BE2C (cell line): Measurements from ENCODE around the gene PSPN. TPM values are rescaled to one million over a fixed set of nuclear protein-coding genes. Genes with fewer than 3 reads are reported as not detected.
A peak's percentile ranks its signal among the peaks of the same experiment; 100 is the strongest.

Experiments
- DNase-seq: peaks from one replicate; pipeline ENCODE4 v3.0.0-alpha.2; 2020
- H3K27me3 ChIP-seq: fragments of 250-450 bp; sonication (Bioruptor Pico); 2 replicates; pipeline ENCODE4 v1.5.1; 2020; ENCODE audit warnings: mild to moderate bottlenecking
- H3K36me3 ChIP-seq: fragments of 250-450 bp; sonication (Bioruptor Pico); 2 replicates; pipeline ENCODE4 v1.5.1; 2020; ENCODE audit warnings: mild to moderate bottlenecking
- H3K4me1 ChIP-seq: fragments of 250-450 bp; sonication (Bioruptor Pico); 2 replicates; pipeline ENCODE4 v1.5.1; 2020
- H3K4me3 ChIP-seq: 2 replicates; pipeline ENCODE4 v1.5.1; 2011; ENCODE audit warnings: low read depth, low read length
- H3K9me3 ChIP-seq: fragments of 250-450 bp; sonication (Bioruptor Pico); 2 replicates; pipeline ENCODE4 v1.5.1; 2020
- polyA plus RNA-seq: library from polyadenylated mRNA; unstranded; fragments of >200 nt; gene quantifications from one replicate; pipeline ENCODE4 v1.2.1, GENCODE V29; 2012; ENCODE audit warnings: low read depth, missing spikeins; ENCODE audit not compliant: insufficient read length, insufficient read depth
- TF ChIP-seq, protein P1 (sequence below): IDR thresholded peaks from 2 replicates; pipeline ENCODE4 v1.5.1; 2012; ENCODE audit warnings: mild to moderate bottlenecking, low read depth, low read length

PSPN gene, protein sequence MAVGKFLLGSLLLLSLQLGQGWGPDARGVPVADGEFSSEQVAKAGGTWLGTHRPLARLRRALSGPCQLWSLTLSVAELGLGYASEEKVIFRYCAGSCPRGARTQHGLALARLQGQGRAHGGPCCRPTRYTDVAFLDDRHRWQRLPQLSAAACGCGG
- polyA plus RNA-seq = 2.3 TPM

DNA sequence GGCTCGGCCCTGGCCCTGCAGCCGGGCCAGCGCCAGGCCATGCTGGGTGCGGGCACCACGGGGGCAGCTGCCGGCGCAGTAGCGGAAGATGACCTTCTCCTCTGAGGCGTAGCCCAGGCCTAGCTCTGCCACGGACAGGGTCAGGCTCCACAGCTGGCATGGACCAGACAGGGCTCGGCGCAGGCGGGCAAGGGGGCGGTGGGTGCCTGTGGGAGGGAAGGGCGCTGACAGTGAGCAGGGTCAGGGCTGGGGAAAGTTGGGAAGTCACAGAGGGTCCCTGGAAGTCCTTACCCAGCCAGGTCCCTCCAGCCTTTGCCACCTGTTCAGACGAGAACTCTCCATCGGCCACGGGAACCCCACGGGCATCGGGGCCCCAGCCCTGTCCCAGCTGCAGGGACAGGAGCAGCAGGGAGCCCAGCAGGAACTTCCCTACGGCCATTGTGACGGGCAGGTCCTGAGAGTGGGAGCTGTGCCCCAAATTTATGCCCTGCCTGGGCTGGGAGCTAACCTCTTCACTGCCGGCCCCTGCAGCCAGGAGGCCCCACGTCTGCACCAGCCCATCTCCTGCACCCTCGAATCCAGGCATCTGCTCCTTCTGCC, at the start of gene PSPN:
Gene PSPN, minus strand, starts transcription at position 523 of the 600 bp plus-strand sequence. Its CDS starts 84 bp downstream, at position 439.
- no peak for DNase-seq
- TF ChIP-seq, protein P1, sequence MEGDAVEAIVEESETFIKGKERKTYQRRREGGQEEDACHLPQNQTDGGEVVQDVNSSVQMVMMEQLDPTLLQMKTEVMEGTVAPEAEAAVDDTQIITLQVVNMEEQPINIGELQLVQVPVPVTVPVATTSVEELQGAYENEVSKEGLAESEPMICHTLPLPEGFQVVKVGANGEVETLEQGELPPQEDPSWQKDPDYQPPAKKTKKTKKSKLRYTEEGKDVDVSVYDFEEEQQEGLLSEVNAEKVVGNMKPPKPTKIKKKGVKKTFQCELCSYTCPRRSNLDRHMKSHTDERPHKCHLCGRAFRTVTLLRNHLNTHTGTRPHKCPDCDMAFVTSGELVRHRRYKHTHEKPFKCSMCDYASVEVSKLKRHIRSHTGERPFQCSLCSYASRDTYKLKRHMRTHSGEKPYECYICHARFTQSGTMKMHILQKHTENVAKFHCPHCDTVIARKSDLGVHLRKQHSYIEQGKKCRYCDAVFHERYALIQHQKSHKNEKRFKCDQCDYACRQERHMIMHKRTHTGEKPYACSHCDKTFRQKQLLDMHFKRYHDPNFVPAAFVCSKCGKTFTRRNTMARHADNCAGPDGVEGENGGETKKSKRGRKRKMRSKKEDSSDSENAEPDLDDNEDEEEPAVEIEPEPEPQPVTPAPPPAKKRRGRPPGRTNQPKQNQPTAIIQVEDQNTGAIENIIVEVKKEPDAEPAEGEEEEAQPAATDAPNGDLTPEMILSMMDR = no peak
- H3K36me3 ChIP-seq = peaks cover 16% of the 10 kb centered on the region
- no peak within 1 kb of the TSS for H3K4me3 ChIP-seq
- H3K4me1 ChIP-seq = peaks cover 8% of the 10 kb centered on the region
- no peaks in the 10 kb centered on the region for H3K27me3 ChIP-seq
- H3K9me3 ChIP-seq = no peaks in the 10 kb centered on the region

DNA sequence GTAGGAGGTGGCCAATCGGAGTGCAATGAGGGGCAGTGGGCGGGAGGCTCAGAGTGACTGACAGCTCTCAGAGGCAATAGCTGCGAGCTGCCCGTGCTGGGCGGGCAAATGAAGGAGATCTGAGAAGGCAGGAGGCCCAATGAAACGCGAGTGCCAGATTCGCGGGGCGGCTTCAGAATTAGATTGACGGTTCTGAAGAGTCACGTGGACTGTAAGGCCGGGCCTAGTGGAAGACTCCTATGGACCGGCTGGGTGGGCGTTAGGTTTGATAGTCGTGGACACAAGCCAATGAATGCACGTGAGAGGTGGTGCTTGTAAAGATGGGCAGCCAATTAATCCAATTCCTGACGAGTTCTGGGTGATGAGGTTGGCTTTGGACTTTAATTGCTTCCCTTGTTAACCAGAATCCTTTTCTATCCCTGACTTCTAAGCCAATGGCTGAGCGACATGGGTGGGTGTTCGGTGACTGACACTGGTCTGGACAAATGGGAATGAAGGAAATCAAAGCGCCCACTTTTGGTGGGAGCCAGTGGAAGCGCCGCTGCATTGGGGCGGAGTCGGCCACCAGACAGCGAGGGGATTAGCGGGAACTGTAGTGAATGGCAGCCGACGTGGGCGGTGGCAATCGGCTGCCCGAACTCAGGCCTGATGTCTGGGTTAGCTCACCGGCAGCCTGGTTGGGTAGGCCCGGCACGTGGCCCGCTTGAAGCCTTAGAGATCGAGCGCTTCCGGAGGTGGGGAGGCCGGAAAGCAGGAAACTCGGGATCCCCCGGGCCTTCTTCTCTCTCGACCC, 49.4 kb upstream of the PSPN start:
- Histone ChIP-seq H3K4me1 (no peaks in the 10 kb centered on the region), H3K9me3 (peaks cover 8% of the 10 kb centered on the region), H3K27me3 (peaks cover 4% of the 10 kb centered on the region), H3K36me3 (peaks cover 29% of the 10 kb centered on the region), H3K4me3 (no peak overlapping the region)
- TF ChIP-seq, protein P1 = no peak
- DNase-seq = peak; percentile 99

DNA sequence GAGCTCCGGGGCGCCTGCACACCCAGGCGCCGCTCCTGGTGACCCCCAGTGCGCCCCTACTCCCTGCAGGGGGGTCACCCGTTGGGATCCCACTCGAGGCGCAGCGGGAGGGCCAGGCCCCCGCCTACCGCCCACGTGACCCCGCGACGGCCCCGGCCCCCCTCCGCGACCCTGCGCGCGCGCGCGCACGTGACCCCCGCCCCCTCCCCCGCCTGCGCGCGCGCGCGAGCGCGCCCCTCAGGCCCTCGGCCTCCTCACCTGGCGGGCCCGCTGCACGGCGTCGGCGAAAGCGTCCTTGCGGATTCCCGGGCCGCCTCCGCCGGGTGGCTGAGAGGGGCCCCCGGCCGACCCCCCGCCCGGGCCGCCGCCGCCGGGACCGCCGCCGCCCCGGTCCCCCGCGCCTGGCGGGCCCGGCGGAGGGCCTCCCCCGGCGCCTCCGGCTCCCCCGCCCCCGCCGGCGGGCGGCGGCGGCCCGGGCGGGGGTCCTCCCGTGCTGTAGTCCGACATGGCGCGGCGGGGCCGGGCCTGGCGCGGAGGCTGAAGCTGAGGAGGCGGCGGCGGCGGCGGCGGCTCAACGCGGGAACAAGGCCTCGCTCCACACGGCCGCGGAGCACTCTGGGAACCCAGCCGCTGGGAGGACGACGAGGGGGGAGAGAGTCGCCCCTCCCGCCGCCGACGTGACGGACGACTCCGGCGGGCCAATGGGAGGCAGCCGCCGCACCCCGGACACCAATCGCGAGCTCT, 48.6 kb upstream of the PSPN start, which contains the start of gene KHSRP:
Gene KHSRP, minus strand, starts transcription at position 617 of the 744 bp plus-strand sequence. Its CDS starts 110 bp downstream, at position 507.
- DNase-seq = peak; percentile 47
- Histone ChIP-seq H3K4me3 (peak within 1 kb of the TSS; percentile 98), H3K4me1 (no peaks in the 10 kb centered on the region), H3K9me3 (peaks cover 8% of the 10 kb centered on the region), H3K27me3 (no peaks in the 10 kb centered on the region), H3K36me3 (peaks cover 36% of the 10 kb centered on the region)
- TF ChIP-seq, protein P1 = no peak

DNA sequence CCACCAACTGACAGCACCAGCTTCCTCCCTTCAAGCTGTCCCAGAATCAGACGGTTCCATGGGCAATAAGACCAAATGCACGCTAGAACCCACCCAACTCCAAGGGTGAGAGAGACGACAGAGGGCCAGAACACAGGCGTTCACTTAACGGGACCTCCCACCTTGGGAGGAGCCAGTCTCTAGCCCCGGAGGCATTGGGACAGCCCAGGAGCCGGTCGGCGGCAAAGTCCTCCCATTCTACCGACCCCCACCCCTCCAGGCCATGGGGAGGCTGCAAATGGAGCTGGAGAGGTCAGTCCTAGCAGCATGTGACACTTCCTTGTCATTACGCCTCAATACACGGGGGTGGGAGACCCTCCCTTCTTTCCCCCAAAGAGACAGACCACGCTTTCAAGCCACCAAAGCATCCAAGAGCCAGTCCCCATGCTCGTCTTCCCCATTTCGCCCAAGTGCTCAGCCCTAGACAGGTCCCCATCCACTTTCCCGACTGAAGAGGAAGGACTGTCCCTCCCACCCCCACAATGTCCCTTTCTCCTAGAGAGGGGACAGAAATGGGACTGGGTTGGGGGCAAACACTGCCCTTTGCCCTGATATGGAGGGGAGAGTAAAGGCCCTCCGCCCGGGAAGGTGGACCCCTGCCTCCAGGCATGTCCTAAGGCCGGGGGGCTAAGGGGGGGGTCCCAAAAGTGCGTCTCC, 47.9 kb upstream of the PSPN start:
- Histone ChIP-seq H3K4me3 (peak overlapping the region; percentile 98), H3K27me3 (no peaks in the 10 kb centered on the region), H3K9me3 (peaks cover 8% of the 10 kb centered on the region), H3K36me3 (peaks cover 44% of the 10 kb centered on the region), H3K4me1 (no peaks in the 10 kb centered on the region)
- TF ChIP-seq, protein P1 = no peak
- DNase-seq = peak; percentile 60

DNA sequence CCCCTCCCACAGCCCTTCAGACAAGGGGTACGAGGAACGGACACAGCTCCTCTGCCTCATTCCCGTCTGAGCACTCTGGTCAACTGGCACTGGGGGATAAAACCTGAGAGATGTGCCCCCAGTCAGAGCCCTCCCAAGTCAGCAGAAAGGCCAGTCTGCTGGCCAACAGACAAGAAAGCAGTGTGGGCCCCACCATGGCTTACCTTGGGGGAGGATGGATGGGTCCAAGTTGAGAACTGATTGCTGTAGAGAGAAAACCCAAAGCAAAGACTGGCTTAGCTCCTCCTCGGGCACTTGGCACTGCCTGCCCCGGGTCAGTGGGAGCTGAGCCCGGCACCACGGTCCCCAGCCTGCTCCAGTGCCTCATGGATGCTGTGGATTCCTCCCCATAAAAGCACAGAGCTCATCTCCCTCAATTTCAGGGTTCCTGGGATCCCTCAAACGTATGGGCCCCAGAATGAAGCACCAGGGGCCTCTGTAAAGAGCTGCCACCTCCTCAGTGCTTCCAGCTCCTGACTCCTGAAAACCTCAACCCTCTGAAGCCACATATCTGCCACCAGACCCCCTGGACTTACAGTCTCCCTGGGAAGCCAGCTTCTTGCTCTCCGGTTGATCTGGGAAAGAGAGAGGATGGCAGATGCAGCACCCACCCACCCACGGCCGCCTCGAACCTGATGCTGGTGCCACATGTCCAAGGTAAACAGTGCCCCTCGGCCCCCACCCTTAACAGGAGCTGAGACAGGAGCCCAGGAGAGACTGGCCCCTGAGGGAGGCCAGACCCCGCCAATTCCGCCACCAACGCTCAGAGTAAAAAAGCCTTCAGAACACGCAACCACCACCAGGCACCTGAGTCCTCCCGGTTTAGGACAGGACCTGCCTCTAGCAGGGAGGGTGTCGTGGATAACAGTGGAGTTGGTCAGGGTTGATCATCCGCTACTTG, 45.6 kb upstream of the PSPN start:
- TF ChIP-seq, protein P1 = no peak
- H3K4me3 ChIP-seq = no peak overlapping the region
- H3K9me3 ChIP-seq = peaks cover 8% of the 10 kb centered on the region
- H3K27me3 ChIP-seq = no peaks in the 10 kb centered on the region
- peaks cover 67% of the 10 kb centered on the region for H3K36me3 ChIP-seq
- no peaks in the 10 kb centered on the region for H3K4me1 ChIP-seq
- DNase-seq = no peak
